GM19240 (cell line): Measurements from ENCODE around the gene COL1A1.
A peak's percentile ranks its signal among the peaks of the same experiment; 100 is the strongest.

Source experiments
- DNase-seq: peaks from one replicate; pipeline ENCODE4 v3.0.0; 2011; ENCODE audit warnings: low spot score; ENCODE audit not compliant: insufficient read length

The COL1A1 gene

DNA sequence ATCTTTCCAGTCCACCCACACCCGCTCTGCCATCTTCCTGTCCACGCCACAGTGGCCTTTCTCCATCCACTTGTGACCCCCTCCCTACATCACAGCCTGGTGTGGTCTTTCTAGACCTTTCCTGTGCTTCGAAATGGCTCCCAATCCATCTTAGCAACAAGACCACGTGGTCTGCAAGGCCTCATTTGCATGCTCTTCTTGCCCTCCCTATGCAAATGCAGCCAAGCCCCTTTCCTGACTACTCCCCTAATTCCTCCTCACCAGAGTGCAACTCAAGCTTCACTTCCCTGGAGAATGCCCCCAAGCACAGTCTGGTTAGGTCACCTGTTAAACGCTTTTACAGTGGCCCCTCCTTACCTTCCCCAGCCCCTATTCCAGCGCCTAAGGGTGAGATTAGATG, 57.1 kb downstream of the COL1A1 start:
- DNase-seq, result no peak

DNA sequence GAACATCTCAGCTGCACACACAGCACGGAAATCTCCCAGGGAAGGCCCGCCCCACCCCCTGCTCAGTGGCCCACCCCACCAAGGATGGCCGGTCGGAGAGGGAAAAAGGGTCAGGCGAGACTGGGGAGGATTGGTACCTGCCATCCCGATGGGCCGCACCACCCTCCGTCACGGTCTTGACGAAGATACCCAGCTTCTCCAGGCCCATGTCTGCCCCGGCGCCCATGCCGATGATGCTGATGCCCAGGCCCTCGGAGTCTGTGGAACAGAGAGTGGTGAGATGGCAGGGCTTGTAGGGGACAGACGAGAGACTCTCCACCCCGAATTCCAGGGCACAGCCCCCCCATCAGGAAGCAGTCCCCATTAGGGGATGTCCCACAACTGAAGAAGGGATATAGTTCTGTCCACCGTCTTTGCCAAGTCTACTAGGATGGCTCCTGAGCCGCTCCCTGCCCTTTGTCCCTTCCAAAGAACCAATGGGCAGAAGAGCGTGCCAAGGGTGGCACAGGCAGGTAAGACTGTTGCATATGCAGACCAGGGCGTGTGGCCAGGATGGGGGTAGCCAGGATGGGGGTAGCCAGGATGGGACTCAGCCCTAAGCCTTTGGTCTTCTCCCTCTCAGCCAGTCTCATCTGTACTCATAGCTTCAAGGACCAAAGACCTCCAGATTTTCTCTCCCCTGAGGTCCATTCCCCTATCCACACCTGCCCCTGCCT, 57.8 kb downstream of the COL1A1 start:
- no peak for DNase-seq

DNA sequence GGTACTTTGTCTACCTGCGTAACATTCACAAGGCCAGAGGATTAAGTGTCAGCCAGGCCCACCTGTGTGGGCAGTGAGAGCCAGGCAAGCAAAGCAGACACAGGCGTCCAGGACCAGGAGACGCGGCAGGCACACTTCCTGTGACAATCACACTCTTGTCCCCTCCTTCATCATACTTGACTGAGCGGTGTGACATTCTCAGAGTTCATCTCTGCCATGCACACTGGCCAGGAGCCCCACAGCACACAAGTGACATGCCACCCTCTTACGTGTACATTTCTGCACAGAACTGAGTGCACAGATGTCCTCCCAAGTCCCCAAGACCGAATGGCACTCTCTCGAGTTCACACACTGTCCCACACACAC, 59.7 kb downstream of the COL1A1 start:
- no peak for DNase-seq

DNA sequence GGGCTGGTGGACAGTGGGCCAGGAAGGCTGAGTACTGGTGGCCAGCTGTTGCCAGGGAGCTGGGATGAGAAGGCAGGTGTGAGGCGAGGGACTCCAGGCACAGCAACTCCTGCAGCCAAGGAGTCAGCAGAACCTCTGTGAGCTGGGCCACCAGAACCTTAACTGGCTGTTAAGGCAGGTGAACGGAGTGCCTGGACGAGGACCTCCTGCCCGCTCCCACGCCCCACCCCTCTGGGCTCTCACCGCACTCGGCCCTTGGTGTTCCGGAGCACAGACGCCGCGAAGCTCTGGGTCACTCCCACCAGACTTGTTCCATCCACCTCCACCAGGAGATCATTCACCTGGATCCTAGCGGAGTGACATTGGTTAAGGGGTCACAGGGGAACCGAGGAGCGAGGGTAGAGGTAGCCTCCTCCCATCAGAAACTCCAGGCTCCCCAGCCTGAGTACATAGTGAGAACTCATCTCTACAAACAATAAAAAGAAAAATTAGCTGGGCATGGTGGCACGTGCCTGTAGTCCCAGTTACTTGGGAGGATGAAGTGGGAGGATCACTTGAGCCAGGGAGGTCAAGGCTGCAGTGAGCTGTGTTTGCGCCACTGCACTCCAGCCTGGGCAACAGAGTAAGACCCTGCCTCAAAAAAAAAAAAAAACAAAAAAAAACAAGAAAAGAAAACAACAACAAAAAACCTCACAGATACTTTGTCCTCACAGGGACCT, 60.2 kb downstream of the COL1A1 start:
- DNase-seq, result no peak

DNA sequence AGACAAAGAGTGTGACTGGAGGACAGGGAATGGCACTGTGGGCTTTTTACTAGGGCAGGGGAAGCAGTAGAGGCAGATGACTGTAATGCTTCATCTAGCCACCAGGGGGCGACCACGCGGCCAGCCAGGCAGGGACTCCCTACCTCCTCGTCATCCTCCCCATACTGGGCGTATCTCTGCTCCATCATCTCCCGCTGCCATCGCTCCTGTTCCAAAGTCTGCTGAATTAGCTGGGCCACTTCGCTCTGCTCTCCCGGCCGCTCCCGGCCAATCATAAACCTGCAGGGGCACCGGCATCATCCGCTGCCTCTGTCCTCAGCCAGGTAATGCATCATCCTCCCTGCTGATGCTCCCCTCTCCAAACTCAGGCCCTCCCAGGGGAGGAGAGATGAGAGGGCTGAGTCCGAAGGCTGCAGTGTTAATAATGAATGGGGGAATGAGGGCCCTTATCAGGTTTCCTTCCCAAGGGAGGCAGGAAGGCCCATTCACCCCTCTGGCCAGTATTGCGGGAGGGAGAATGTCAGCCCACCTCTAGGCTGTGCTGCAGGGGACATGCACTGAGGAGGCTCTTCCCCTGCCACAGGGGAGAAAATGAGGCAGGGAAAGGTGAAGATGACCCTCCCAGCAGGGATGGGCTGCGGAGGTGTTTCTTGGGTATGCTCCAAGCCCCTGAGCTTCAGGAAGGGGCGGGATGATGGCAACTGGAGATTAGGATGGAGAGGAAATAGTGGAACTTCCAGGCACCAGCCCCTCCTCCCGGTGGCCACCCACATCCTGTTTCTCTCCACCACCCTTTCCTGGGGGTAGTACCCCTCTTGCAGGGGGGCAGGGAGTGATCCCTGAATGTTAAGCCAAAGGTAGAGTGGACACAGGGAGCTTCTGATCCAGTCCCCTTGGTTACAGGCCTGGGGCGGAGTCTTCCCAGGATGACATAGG, 61.2 kb downstream of the COL1A1 start:
- peak; percentile 85 for DNase-seq

DNA sequence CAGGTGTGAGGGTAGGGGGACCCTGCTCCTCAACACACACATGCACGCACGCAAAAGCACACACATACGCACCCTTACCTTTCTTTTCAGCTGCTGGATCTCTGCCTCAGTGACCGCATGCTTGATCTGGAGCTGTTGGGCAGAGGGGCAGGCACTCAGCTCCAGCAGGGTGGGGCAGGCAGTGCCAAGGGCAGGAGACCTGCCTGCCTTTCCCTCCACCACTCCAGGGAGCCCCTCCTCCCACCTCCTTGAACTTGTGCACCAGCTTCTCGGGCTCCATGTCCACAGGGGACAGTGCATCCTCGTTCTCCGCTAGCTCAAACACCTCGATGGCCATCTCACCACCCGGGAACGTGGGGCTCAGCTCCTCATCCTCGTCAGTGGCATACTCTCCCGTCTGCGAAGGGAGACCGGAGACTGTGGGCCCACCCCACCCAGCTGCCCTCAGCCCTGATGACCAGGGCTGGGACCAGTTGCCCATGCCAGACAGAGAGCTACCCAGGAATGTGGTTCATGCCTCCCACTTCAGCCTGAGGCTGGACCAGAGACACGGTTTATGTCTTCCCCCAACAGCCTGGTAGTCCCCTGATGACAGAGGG, 62.1 kb downstream of the COL1A1 start:
- DNase-seq, result no peak

DNA sequence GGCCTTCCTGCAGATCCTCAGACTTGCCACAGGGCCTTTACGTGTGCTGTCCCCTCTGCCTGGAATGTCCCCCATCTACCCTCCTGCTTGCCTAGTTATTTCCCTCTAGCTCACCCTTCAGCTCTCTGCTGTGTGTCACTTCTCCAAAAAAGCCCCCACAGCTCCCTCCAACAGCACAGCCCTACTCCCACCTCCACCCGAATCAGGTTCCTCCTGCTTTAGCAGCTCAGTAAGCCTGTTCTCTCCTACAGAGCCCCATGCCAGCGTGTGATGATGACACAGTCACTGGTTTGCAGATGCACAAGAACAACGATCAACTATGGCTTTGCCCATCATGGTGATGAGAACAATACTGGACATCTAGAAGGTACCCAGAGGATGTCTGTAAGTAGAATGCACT, 64.4 kb downstream of the COL1A1 start:
- DNase-seq, result no peak

DNA sequence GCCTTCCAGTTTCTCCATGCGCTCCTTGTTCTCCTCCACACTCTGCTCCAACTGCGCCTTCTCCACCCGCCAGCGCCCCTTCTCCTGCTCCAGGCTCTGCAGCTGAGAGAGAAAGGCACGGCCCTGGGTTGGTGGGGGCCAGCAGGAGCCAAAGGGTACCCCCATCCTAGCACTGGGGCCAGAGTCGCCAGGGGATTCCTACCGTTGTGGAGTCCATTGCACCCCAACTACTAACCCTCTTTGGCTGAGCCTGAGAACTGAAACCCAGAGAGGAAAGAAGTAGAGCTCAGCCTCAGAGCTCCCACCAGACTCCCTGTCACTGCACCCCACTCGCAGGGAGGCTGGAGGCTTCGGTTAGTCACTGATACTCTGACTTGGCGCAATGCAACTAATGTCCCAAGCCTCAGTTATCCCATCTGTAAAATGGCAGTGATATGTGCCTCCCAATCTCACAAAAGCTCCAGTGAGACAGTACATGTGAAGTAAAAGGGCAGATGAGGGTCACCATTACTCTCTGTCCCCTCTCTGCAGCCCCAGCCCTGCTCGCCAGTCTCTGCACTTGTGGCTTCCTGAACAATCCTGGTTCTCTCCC, 65.2 kb downstream of the COL1A1 start:
- DNase-seq, result no peak

DNA sequence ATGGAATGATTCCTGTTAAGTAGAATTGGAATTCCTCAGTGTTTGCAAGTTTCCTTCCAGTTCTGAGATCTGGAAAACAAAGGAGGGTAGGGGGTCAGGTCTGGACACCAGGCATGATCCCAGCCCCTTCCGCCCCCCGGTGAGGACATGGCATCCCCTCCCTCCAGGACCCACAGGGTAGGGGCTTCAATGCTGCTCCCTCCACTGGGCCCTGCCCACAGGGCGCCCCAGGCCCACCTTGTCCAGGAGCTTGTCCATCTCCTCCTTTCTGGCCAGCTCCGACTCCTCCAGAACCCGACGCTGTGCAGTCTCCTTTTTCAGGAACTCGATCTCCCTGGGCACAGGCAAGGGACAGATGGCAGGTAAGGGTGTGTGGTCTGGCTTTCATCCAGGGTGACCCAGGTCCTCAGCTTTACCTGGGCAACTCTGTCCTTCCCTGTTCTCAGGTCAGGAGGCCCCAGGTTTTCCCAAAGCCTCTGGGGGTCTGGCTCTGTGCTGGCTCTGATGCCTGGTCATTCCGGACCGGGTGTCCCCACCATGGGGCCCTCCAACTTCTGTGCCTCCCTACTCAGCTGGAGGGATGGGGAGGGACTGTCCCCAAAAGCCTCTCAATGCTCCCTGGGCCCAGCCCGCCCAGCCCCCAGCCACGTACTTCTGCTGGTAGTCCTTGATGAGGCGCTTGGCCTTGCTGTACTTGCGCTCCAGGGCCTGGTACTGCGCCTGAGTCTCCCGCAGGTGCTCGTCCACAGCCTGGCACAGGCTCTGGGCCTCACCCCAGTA, 65.9 kb downstream of the COL1A1 start:
- DNase-seq, result no peak

DNA sequence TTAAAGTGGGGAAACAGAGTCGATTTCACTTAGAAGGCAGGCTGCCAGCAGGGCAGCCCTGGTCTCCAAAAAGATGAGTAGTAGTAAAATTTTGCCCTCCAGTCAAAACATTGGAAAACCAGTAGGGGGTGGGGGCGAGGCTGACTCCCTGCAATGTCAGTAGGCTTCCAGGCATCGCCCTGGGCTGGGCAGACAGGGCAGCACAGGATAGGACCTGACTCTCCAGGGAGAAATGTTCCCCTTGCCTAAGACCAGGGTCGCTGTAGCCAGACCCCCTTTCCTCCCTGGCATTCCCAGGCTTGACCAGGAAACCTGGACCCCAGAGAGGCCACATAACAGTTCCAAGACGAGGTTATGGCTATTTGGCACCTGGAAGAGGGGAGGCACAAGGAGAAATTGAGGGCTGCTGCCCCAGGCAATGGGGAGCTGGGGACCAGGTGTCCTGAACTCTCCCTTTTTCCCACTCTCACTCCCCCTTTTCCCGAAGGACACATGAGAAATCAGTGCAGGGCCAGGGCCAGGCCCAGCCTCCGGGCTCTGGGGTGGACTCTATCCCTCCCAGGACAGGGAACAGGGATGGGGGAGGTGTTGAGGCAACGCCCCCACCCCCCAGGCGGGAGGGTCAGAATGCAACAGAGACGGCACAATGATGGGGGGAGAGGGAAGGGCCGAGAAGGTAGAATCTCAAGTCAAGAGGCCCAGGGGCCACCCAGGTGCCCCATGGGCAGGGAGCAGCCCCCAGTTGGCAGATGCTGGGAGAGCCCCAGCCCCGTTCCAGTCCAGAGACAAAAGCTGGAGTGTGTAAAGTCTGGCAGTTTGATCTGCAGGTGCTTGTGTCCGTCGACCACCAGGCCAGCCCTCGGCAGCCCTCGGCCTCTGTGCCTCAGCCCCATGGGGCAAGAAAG, 67.0 kb downstream of the COL1A1 start:
- no peak for DNase-seq

DNA sequence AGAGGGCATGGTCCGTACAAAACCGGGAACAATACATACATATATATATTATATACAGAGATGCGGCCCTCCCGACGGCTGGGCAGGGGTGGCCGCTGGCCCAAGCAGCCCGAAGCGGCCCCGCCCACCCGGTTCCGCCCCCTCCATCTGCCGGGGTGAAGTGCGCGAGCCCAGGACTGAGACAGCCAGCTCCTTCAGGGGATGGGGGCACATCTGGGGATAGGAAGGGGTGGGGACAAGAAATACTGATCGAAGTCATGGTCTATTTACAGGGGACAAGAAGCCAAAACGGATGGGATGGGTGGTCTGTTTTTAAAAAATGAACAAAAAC, 67.7 kb downstream of the COL1A1 start:
- DNase-seq, result no peak
